LNCaP clone FGC (cell line): ENCODE data around the gene FZR1.

Experiments
- DNase-seq: peaks from one replicate; pipeline ENCODE4 v3.0.0-alpha.2; 2011; ENCODE audit warnings: low read depth
- H3K4me3 ChIP-seq: 2 replicates; pipeline ENCODE4 v1.5.1; 2011; ENCODE audit warnings: mild to moderate bottlenecking, low read depth, low read length, control low read depth
- TF ChIP-seq, protein P1 (sequence below): IDR thresholded peaks from 2 replicates; pipeline ENCODE4 v1.5.1; 2012; ENCODE audit warnings: mild to moderate bottlenecking; ENCODE audit not compliant: control insufficient read depth, insufficient read depth; ENCODE audit errors: extremely low read depth

FZR1 gene

DNA sequence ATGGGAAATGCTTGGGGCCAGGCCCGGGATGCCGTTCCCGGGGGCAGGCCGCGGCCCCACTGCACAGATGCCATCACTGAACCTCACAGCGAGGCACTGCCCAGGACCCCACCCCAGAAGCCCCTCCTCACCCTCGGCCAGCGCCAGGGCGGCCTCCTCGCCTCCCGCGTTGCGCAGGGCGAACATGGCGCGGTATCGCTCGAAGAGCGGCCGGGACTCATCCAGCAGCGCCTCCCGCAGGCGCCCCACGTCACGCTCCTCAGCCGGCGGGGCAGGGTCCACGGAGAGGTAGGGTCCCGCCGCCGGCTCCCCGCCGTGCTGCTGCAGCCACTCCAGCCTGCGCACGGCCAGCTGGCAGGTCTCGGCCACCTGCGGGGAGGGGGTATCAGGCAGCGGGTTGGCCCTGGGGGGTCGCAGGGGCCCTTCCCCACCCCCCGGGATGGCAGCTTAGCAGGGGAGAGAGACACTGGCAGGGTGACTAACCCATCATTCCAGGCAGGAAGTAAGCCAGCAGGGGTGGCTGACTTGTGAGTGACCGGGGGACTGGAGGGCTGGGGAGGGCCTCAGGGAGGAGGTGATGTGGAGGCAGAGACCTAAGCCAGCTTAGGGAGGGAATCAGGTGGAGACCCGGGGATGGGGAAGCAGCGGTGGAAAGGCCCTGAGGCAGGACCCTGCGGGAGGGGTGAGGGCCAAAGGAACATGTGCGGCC lies 13.8 kb upstream of the FZR1 start:
- no peak for DNase-seq
- TF ChIP-seq, protein P1, sequence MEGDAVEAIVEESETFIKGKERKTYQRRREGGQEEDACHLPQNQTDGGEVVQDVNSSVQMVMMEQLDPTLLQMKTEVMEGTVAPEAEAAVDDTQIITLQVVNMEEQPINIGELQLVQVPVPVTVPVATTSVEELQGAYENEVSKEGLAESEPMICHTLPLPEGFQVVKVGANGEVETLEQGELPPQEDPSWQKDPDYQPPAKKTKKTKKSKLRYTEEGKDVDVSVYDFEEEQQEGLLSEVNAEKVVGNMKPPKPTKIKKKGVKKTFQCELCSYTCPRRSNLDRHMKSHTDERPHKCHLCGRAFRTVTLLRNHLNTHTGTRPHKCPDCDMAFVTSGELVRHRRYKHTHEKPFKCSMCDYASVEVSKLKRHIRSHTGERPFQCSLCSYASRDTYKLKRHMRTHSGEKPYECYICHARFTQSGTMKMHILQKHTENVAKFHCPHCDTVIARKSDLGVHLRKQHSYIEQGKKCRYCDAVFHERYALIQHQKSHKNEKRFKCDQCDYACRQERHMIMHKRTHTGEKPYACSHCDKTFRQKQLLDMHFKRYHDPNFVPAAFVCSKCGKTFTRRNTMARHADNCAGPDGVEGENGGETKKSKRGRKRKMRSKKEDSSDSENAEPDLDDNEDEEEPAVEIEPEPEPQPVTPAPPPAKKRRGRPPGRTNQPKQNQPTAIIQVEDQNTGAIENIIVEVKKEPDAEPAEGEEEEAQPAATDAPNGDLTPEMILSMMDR, result no peak

DNA sequence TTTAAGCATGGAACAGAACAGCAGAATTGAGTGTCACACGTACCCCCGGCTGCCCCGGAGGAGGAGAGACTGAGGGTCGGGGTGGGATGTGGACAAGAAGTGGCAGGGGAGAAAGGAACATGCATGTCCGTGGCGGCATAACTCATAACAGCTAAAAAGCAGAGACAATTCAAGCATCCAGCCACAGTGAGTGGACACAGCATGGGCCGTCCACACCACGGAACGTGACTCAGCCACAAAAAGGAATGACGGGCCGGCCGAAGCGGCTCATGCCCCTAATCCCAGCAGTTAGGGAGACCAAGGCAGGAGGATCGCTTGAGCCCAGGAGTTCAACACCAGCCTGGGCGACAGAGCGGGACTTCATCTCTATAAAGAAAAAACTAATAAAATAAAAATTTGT lies 13.2 kb upstream of the FZR1 start:
- no peak for DNase-seq
- no peak overlapping the region for H3K4me3 ChIP-seq
- TF ChIP-seq, protein P1, result no peak

More for the DNA sequence above, 13.8 kb upstream of the FZR1 start:
- no peak overlapping the region for H3K4me3 ChIP-seq

DNA sequence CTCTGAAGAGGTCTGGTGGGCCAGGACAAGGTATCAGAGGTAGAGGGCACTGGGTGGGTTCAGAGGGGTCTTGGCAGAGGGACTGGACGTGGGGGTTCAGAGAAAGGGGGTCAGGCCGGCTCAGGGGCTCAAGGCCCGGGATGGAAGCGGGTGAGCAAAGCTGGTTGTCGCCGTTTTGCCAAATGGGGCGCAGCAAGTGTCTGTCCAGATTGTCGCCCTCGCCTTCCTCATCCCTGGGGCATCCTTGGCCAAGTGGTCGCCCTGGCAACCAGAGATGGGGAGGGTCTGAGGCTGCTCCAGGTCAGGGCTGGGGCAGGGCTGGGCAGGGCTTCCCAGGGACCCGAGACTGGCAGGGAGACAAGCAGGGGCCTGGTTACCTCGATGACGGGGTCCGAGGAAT lies 12.5 kb upstream of the FZR1 start:
- no peak overlapping the region for H3K4me3 ChIP-seq
- TF ChIP-seq, protein P1, result no peak
- DNase-seq, result no peak

DNA sequence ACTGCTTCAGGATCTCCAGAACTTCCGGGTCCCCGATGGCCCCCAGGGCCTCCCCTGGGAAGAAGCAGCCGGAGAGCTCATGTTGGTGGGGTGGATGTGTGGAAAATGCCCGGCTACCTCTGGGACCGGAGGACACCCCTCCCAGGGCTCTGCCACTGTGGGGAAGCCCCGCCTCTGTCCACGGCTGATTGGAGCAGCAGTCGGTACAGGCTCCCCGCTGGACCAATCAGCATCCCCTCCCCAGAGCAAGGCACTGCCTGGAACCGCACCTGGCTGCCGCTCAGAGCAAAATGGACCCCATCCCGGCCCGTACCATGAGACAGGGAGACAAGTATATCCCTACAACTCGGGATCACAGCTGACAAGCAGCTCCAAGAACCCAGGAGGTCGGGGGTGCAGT lies 12.1 kb upstream of the FZR1 start:
- H3K4me3 ChIP-seq, result no peak overlapping the region
- TF ChIP-seq, protein P1, result no peak
- DNase-seq, result no peak

DNA sequence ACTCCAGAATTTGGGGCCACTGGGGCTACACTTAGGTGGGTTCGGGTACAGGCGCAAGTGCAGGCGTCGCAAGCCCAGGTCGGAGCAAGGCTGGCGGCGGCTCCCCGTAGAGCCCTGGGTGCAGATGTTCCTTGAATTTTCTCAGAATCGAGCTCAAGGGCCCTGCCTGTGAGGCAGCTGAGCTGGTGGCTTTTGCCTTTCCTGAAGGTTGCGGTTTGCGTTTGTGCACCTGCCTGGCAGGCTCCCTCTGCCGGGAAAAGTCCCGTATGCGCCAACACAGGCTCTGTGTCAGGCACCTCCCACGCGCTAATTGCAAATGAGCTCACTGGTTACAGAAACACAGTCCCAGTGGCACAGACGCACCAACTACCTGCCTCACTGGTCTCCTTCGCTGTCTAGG lies 11.6 kb upstream of the FZR1 start:
- DNase-seq, result no peak
- no peak overlapping the region for H3K4me3 ChIP-seq
- TF ChIP-seq, protein P1, result no peak

DNA sequence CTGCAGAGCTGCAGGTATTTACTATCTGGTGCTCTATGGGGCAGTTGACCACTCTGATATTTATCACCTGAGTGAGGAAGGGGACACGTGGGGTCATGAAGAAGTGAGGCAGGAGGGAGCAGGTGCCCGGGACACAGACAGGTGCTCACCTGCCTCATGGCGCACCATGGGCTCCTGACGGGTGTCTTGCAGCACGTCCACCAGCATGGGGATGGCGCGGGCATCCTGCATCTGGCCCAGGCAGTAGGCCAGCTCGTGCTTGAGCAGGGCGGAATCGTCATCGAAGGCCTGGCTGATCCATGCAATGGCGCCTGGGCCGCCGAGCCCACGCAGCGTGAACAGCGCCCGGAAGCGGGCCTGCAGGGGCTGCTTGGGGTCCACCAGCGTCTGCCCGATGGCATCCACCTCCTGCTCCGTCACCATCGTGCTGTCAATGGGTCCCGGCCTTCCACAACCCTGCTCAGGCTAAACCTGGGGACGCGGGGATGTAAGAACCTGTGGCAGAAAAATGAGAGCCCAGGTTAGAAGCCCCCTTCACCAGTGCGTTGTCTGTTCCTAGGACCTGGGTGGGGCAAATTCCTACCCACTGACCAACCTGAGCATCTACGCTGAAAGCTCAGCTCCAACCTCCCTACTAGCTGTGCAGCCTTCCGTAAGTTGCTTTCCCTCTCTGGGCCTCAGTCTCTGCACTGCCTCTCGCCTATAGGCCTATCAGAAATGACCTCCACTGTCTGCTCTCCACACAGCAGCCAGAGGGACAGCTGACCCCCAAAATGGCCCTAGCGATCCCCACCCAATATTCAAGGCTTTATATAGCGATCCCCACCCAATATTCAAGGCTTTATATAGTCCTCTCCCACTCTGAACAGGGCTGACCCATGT lies 9.5 kb upstream of the FZR1 start:
- TF ChIP-seq, protein P1, result no peak

More for the DNA sequence above, 9.5 kb upstream of the FZR1 start:
- no peak overlapping the region for H3K4me3 ChIP-seq
- DNase-seq, result no peak
